MM.1S (cell line): ENCODE results near the gene MARCHF9.

Source experiments
- EZH2 ChIP-seq: fragments of 300-600 bp; sonication (generic); optimal IDR thresholded peaks from 2 replicates; pipeline ENCODE3; 2017; ENCODE audit warnings: low read depth, mild to moderate bottlenecking, antibody characterized with exemption, low read length, mixed read lengths
- EZH2phosphoT487 ChIP-seq: fragments of 300-600 bp; sonication (generic); IDR thresholded peaks from 2 replicates; pipeline ENCODE4 v1.6.1; 2018; ENCODE audit warnings: antibody characterized with exemption, low read length
- TF ChIP-seq, protein P1 (sequence below): fragments of 300-600 bp; sonication (generic); IDR thresholded peaks from 2 replicates; pipeline ENCODE4 v1.5.1; 2016; ENCODE audit warnings: antibody characterized with exemption, low read length, mixed read lengths

DNA sequence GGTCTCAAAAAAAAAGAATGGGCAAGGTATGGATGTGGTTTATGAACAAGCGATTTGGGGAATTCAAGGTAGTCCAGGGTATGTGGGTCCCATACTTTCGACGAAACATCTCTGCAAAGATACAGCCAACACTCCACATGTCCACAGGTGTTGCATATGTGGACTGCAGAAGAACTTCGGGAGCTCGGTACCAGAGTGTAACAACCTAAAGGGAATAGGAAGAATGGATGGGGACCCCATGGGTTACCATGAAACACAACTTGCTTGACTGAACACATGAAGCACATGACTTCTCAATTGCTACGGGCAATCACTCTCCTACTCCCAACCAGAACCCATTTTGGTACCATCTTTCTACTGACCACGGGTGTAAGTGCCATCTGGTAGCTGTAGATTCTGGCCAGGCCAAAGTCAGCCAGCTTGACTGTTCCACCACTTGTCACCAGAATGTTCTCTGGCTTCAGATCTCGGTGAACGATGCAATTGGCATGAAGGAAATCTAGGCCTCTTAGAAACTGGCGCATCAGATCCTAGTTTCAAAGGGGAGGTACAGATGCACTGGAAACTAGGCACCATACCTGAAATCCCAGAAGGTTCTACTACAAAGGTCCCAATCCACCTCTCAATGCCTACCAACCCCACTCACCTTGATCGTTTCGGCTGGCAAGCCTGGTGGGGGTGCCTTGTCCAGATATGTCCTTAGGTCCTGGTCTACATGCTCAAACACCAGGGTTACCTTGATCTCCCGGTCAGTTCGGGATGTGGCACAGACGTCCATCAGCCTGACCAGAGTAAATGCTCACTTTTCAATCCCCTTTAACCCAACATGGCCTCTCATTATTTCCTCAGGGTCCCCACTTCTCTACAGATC is 4.1 kb upstream of the MARCHF9 start:
- TF ChIP-seq, protein P1, sequence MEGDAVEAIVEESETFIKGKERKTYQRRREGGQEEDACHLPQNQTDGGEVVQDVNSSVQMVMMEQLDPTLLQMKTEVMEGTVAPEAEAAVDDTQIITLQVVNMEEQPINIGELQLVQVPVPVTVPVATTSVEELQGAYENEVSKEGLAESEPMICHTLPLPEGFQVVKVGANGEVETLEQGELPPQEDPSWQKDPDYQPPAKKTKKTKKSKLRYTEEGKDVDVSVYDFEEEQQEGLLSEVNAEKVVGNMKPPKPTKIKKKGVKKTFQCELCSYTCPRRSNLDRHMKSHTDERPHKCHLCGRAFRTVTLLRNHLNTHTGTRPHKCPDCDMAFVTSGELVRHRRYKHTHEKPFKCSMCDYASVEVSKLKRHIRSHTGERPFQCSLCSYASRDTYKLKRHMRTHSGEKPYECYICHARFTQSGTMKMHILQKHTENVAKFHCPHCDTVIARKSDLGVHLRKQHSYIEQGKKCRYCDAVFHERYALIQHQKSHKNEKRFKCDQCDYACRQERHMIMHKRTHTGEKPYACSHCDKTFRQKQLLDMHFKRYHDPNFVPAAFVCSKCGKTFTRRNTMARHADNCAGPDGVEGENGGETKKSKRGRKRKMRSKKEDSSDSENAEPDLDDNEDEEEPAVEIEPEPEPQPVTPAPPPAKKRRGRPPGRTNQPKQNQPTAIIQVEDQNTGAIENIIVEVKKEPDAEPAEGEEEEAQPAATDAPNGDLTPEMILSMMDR = no peak
- TF ChIP-seq EZH2 (no peak), EZH2phosphoT487 (no peak)
